ENCODE measurements around the gene AFF1.
A peak's percentile ranks its signal among the peaks of the same experiment; 100 is the strongest.
"Not testable (repeated sequence)": the region's sequence is repeated elsewhere in the genome, so short reads cannot be mapped to it uniquely, and the experiment has no call there.

The AFF1 gene

GRCh38 chr4:86974551-86974994 is 39.8 kb downstream of the AFF1 start:
- DNase-seq (ENCODE audit: insufficient read length, low spot score) (no peak), FAIRE-seq (no peak)
- no peak for TF ChIP-seq POLR2AphosphoS5 (IDR thresholded peaks at IDR 0.05; ENCODE audit: low read depth, low read length)
- no peak for TF ChIP-seq PAX5 (IDR thresholded peaks at IDR 0.05; ENCODE audit: insufficient read depth, low read length, severe bottlenecking)
- no peak for TF ChIP-seq SPI1 (IDR thresholded peaks at IDR 0.05; ENCODE audit: low read depth, low read length)
- TF ChIP-seq POLR2A (IDR thresholded peaks at IDR 0.05; ENCODE audit: low read depth, low read length), result no peak
- TF ChIP-seq POU2F2 (IDR thresholded peaks at IDR 0.05; ENCODE audit: low read depth, low read length), result no peak
- no peak for TF ChIP-seq TAF1 (IDR thresholded peaks at IDR 0.05; ENCODE audit: low read depth, low read length)

GRCh38 chr4:86975927-86976326 is 41.1 kb downstream of the AFF1 start:
- no peak for FAIRE-seq

GRCh38 chr4:86976801-86977485 is 42.1 kb downstream of the AFF1 start:
- peak; percentile 23 for FAIRE-seq
- TF ChIP-seq SPI1 (IDR thresholded peaks at IDR 0.05; ENCODE audit: low read depth, low read length), result no peak
- no peak for TF ChIP-seq POLR2AphosphoS5 (IDR thresholded peaks at IDR 0.05; ENCODE audit: low read depth, low read length)
- TF ChIP-seq POLR2A (IDR thresholded peaks at IDR 0.05; ENCODE audit: low read depth, low read length), result no peak
- no peak for TF ChIP-seq PAX5 (IDR thresholded peaks at IDR 0.05; ENCODE audit: insufficient read depth, low read length, severe bottlenecking)
- TF ChIP-seq POU2F2 (IDR thresholded peaks at IDR 0.05; ENCODE audit: low read depth, low read length), result no peak
- no peak for TF ChIP-seq TAF1 (IDR thresholded peaks at IDR 0.05; ENCODE audit: low read depth, low read length)
- no peak for DNase-seq (ENCODE audit: insufficient read length, low spot score)

More at GRCh38 chr4:86975927-86976326, 41.1 kb downstream of the AFF1 start:
- DNase-seq (ENCODE audit: insufficient read length, low spot score), result no peak
- TF ChIP-seq TAF1 (IDR thresholded peaks at IDR 0.05; ENCODE audit: low read depth, low read length), result no peak

- TF ChIP-seq PAX5 (IDR thresholded peaks at IDR 0.05; ENCODE audit: insufficient read depth, low read length, severe bottlenecking) (no peak), POU2F2 (IDR thresholded peaks at IDR 0.05; ENCODE audit: low read depth, low read length) (no peak)
- FAIRE-seq (peak; percentile 99), DNase-seq (ENCODE audit: insufficient read length, low spot score) (no peak)
These were observed 42.9 kb downstream of the AFF1 start for GRCh38 chr4:86977621-86978184.

- DNase-seq (ENCODE audit: insufficient read length, low spot score) (no peak), FAIRE-seq (no peak)
- TF ChIP-seq POLR2AphosphoS5 (IDR thresholded peaks at IDR 0.05; ENCODE audit: low read depth, low read length) (no peak), PAX5 (IDR thresholded peaks at IDR 0.05; ENCODE audit: insufficient read depth, low read length, severe bottlenecking) (no peak), POLR2A (IDR thresholded peaks at IDR 0.05; ENCODE audit: low read depth, low read length) (no peak), POU2F2 (IDR thresholded peaks at IDR 0.05; ENCODE audit: low read depth, low read length) (no peak), TAF1 (IDR thresholded peaks at IDR 0.05; ENCODE audit: low read depth, low read length) (no peak), SPI1 (IDR thresholded peaks at IDR 0.05; ENCODE audit: low read depth, low read length) (peak; percentile 91)
These were observed 43.9 kb downstream of the AFF1 start for GRCh38 chr4:86978709-86979108.

GRCh38 chr4:86980230-86980629 is 45.4 kb downstream of the AFF1 start:
- DNase-seq (ENCODE audit: insufficient read length, low spot score), result no peak
- no peak for TF ChIP-seq PAX5 (IDR thresholded peaks at IDR 0.05; ENCODE audit: insufficient read depth, low read length, severe bottlenecking)
- no peak for TF ChIP-seq TAF1 (IDR thresholded peaks at IDR 0.05; ENCODE audit: low read depth, low read length)
- no peak for TF ChIP-seq POLR2AphosphoS5 (IDR thresholded peaks at IDR 0.05; ENCODE audit: low read depth, low read length)
- no peak for TF ChIP-seq POU2F2 (IDR thresholded peaks at IDR 0.05; ENCODE audit: low read depth, low read length)
- no peak for TF ChIP-seq POLR2A (IDR thresholded peaks at IDR 0.05; ENCODE audit: low read depth, low read length)
- no peak for TF ChIP-seq SPI1 (IDR thresholded peaks at IDR 0.05; ENCODE audit: low read depth, low read length)
- no peak for FAIRE-seq

GRCh38 chr4:86981789-86982188 is 47.0 kb downstream of the AFF1 start:
- no peak for DNase-seq (ENCODE audit: insufficient read length, low spot score)

GRCh38 chr4:86985852-86986251 is 51.0 kb downstream of the AFF1 start:
- DNase-seq (ENCODE audit: insufficient read length, low spot score); FAIRE-seq: not testable (repeated sequence)

More at GRCh38 chr4:86981789-86982188, 47.0 kb downstream of the AFF1 start:
- peak; percentile 84 for FAIRE-seq
- TF ChIP-seq POLR2A (IDR thresholded peaks at IDR 0.05; ENCODE audit: low read depth, low read length), result no peak
- TF ChIP-seq PAX5 (IDR thresholded peaks at IDR 0.05; ENCODE audit: insufficient read depth, low read length, severe bottlenecking), result no peak
- TF ChIP-seq SPI1 (IDR thresholded peaks at IDR 0.05; ENCODE audit: low read depth, low read length), result no peak
- no peak for TF ChIP-seq TAF1 (IDR thresholded peaks at IDR 0.05; ENCODE audit: low read depth, low read length)
- TF ChIP-seq POU2F2 (IDR thresholded peaks at IDR 0.05; ENCODE audit: low read depth, low read length), result no peak
- no peak for TF ChIP-seq POLR2AphosphoS5 (IDR thresholded peaks at IDR 0.05; ENCODE audit: low read depth, low read length)

GRCh38 chr4:86989658-86990057 is 54.8 kb downstream of the AFF1 start:
- FAIRE-seq; DNase-seq (ENCODE audit: insufficient read length, low spot score): not testable (repeated sequence)

- FAIRE-seq, result no peak
- no peak for DNase-seq (ENCODE audit: insufficient read length, low spot score)
- TF ChIP-seq POLR2AphosphoS5 (IDR thresholded peaks at IDR 0.05; ENCODE audit: low read depth, low read length) (no peak), PAX5 (IDR thresholded peaks at IDR 0.05; ENCODE audit: insufficient read depth, low read length, severe bottlenecking) (no peak), SPI1 (IDR thresholded peaks at IDR 0.05; ENCODE audit: low read depth, low read length) (no peak), POU2F2 (IDR thresholded peaks at IDR 0.05; ENCODE audit: low read depth, low read length) (no peak), POLR2A (IDR thresholded peaks at IDR 0.05; ENCODE audit: low read depth, low read length) (no peak), TAF1 (IDR thresholded peaks at IDR 0.05; ENCODE audit: low read depth, low read length) (no peak)
These were observed 55.7 kb downstream of the AFF1 start for GRCh38 chr4:86990510-86990909.
